ENCODE data around the gene EDN2.

EDN2 gene

GRCh38 chr1:41517062-41517438, 32.6 kb upstream of the EDN2 start:
- no peak for DNase-seq (ENCODE audit: low spot score)

GRCh38 chr1:41516168-41517061, 31.9 kb upstream of the EDN2 start:
- DNase-seq (ENCODE audit: low spot score), result peak; percentile 97

GRCh38 chr1:41515778-41516167, 31.3 kb upstream of the EDN2 start:
- no peak for DNase-seq (ENCODE audit: low spot score)

- no peak for DNase-seq (ENCODE audit: low spot score)
Measured at GRCh38 chr1:41515131-41515678, 30.7 kb upstream of the EDN2 start.

GRCh38 chr1:41514381-41514780, 29.9 kb upstream of the EDN2 start:
- DNase-seq (ENCODE audit: low spot score), result no peak

- no peak for DNase-seq (ENCODE audit: low spot score)
Measured at GRCh38 chr1:41513383-41513735, 28.9 kb upstream of the EDN2 start.

- no peak for DNase-seq (ENCODE audit: low spot score)
Measured at GRCh38 chr1:41512701-41513382, 28.4 kb upstream of the EDN2 start.

GRCh38 chr1:41511239-41511540, 26.7 kb upstream of the EDN2 start:
- DNase-seq (ENCODE audit: low spot score), result no peak

GRCh38 chr1:41510531-41511238, 26.2 kb upstream of the EDN2 start:
- DNase-seq (ENCODE audit: low spot score), result no peak

- DNase-seq (ENCODE audit: low spot score), result no peak
Measured at GRCh38 chr1:41509270-41509671, 24.8 kb upstream of the EDN2 start.

GRCh38 chr1:41508290-41508689, 23.8 kb upstream of the EDN2 start:
- DNase-seq (ENCODE audit: low spot score), result no peak

- DNase-seq (ENCODE audit: low spot score), result no peak
Measured at GRCh38 chr1:41507836-41508235, 23.4 kb upstream of the EDN2 start.

GRCh38 chr1:41507110-41507720, 22.7 kb upstream of the EDN2 start:
- DNase-seq (ENCODE audit: low spot score), result no peak

- peak; percentile 56 for DNase-seq (ENCODE audit: low spot score)
Measured at GRCh38 chr1:41504114-41505035, 19.9 kb upstream of the EDN2 start.

GRCh38 chr1:41503538-41504113, 19.1 kb upstream of the EDN2 start:
- DNase-seq (ENCODE audit: low spot score), result no peak

- DNase-seq (ENCODE audit: low spot score), result no peak
Measured at GRCh38 chr1:41502912-41503311, 18.4 kb upstream of the EDN2 start.

- no peak for DNase-seq (ENCODE audit: low spot score)
Measured at GRCh38 chr1:41501581-41501980, 17.1 kb upstream of the EDN2 start.

GRCh38 chr1:41500781-41501518, 16.5 kb upstream of the EDN2 start:
- DNase-seq (ENCODE audit: low spot score), result no peak

GRCh38 chr1:41500378-41500777, 15.9 kb upstream of the EDN2 start:
- DNase-seq (ENCODE audit: low spot score), result peak; percentile 72

- DNase-seq (ENCODE audit: low spot score), result no peak
Measured at GRCh38 chr1:41499591-41499990, 15.1 kb upstream of the EDN2 start.
